Measurements from ENCODE around the gene RAPGEF5.
"Not testable (repeated sequence)": the region's sequence is repeated elsewhere in the genome, so short reads cannot be mapped to it uniquely, and the experiment has no call there.

The RAPGEF5 gene

GRCh38 chr7:22109761-22110160, 247.2 kb downstream of the RAPGEF5 start:
- DNase-seq, result peak; percentile 7

- no peak for DNase-seq
Observed at GRCh38 chr7:22108151-22108845, 248.7 kb downstream of the RAPGEF5 start.

GRCh38 chr7:22105550-22105949, 251.4 kb downstream of the RAPGEF5 start:
- DNase-seq, result no peak

GRCh38 chr7:22094413-22095342, 262.3 kb downstream of the RAPGEF5 start:
- peak; percentile 93 for DNase-seq

GRCh38 chr7:22093936-22094335, 263.0 kb downstream of the RAPGEF5 start:
- DNase-seq, result no peak

- no peak for DNase-seq
Observed at GRCh38 chr7:22093001-22093400, 264.0 kb downstream of the RAPGEF5 start.

- not testable (repeated sequence) for DNase-seq
Observed at GRCh38 chr7:22090958-22091525, 265.9 kb downstream of the RAPGEF5 start.

GRCh38 chr7:22090512-22090911, 266.4 kb downstream of the RAPGEF5 start:
- no peak for DNase-seq

GRCh38 chr7:22090107-22090506, 266.8 kb downstream of the RAPGEF5 start:
- DNase-seq, result no peak

GRCh38 chr7:22088827-22089226, 268.1 kb downstream of the RAPGEF5 start:
- no peak for DNase-seq

- no peak for DNase-seq
Observed at GRCh38 chr7:22087861-22088260, 269.1 kb downstream of the RAPGEF5 start.

- no peak for DNase-seq
Observed at GRCh38 chr7:22083704-22084240, 273.2 kb downstream of the RAPGEF5 start.

GRCh38 chr7:22082886-22083703, 273.9 kb downstream of the RAPGEF5 start:
- DNase-seq, result peak; percentile 60

- DNase-seq, result no peak
Observed at GRCh38 chr7:22082553-22082885, 274.4 kb downstream of the RAPGEF5 start.

- DNase-seq, result not testable (repeated sequence)
Observed at GRCh38 chr7:22080219-22080618, 276.7 kb downstream of the RAPGEF5 start.

GRCh38 chr7:22078872-22079271, 278.1 kb downstream of the RAPGEF5 start:
- not testable (repeated sequence) for DNase-seq

- DNase-seq, result no peak
Observed at GRCh38 chr7:22075561-22075960, 281.4 kb downstream of the RAPGEF5 start.

GRCh38 chr7:22074897-22075296, 282.1 kb downstream of the RAPGEF5 start:
- no peak for DNase-seq
